ENCODE results near the gene METAP2. TPM values are rescaled to one million over a fixed set of nuclear protein-coding genes. Genes with fewer than 3 reads are reported as not detected.

The METAP2 gene
- 41.2 and 44.8 TPM in 2 replicates for total RNA-seq

- DNase-seq (ENCODE audit: low read depth) (peak; percentile 90), FAIRE-seq (no peak)
- Histone ChIP-seq H3K36me3 (ENCODE audit: control insufficient read depth, insufficient read depth, low read length) (peaks cover 2% of the 10 kb centered on the region), H3K27me3 (ENCODE audit: control insufficient read depth, insufficient read depth, low read length) (no peaks in the 10 kb centered on the region), H3K4me3 (ENCODE audit: low read depth, low read length) (peak within 1 kb of the TSS; percentile 94)
- no peak for TF ChIP-seq CTCF (IDR thresholded peaks at IDR 0.05; ENCODE audit: insufficient read depth, low read length, severe bottlenecking)
Measured at GRCh38 chr12:95473884-95474659, at the start of gene METAP2. Gene METAP2, plus strand, starts transcription at chr12:95474152. Its CDS starts 28 bp downstream, at chr12:95474180.

- no peaks in the 10 kb centered on the region for H3K36me3 ChIP-seq (ENCODE audit: control insufficient read depth, insufficient read depth, low read length)
- no peaks in the 10 kb centered on the region for H3K27me3 ChIP-seq (ENCODE audit: control insufficient read depth, insufficient read depth, low read length)
- H3K4me3 ChIP-seq (ENCODE audit: low read depth, low read length) = no peak overlapping the region
- DNase-seq (ENCODE audit: low read depth) (no peak), FAIRE-seq (no peak)
- TF ChIP-seq CTCF (IDR thresholded peaks at IDR 0.05; ENCODE audit: insufficient read depth, low read length, severe bottlenecking) = no peak
Measured at GRCh38 chr12:95424271-95424994, 49.5 kb upstream of the METAP2 start.

GRCh38 chr12:95429172-95429510, 44.8 kb upstream of the METAP2 start:
- no peak for DNase-seq (ENCODE audit: low read depth)
- TF ChIP-seq CTCF (IDR thresholded peaks at IDR 0.05; ENCODE audit: insufficient read depth, low read length, severe bottlenecking) = no peak
- no peak overlapping the region for H3K4me3 ChIP-seq (ENCODE audit: low read depth, low read length)
- H3K27me3 ChIP-seq (ENCODE audit: control insufficient read depth, insufficient read depth, low read length) = no peaks in the 10 kb centered on the region
- no peak for FAIRE-seq
- H3K36me3 ChIP-seq (ENCODE audit: control insufficient read depth, insufficient read depth, low read length) = no peaks in the 10 kb centered on the region

- Histone ChIP-seq H3K4me3 (ENCODE audit: low read depth, low read length) (no peak overlapping the region), H3K36me3 (ENCODE audit: control insufficient read depth, insufficient read depth, low read length) (no peaks in the 10 kb centered on the region), H3K27me3 (ENCODE audit: control insufficient read depth, insufficient read depth, low read length) (no peaks in the 10 kb centered on the region)
- no peak for TF ChIP-seq CTCF (IDR thresholded peaks at IDR 0.05; ENCODE audit: insufficient read depth, low read length, severe bottlenecking)
- DNase-seq (ENCODE audit: low read depth) (no peak), FAIRE-seq (no peak)
Measured at GRCh38 chr12:95431120-95431519, 42.8 kb upstream of the METAP2 start.

- FAIRE-seq (no peak), DNase-seq (ENCODE audit: low read depth) (no peak)
- TF ChIP-seq CTCF (IDR thresholded peaks at IDR 0.05; ENCODE audit: insufficient read depth, low read length, severe bottlenecking) = no peak
- Histone ChIP-seq H3K4me3 (ENCODE audit: low read depth, low read length) (no peak overlapping the region), H3K36me3 (ENCODE audit: control insufficient read depth, insufficient read depth, low read length) (no peaks in the 10 kb centered on the region), H3K27me3 (ENCODE audit: control insufficient read depth, insufficient read depth, low read length) (peaks cover 1% of the 10 kb centered on the region)
Measured at GRCh38 chr12:95435355-95435754, 38.6 kb upstream of the METAP2 start.

Data from bronchial epithelial cell (primary cell).